HepG2 (cell line): ENCODE measurements around the gene FAM168A.

ENCODE experiments used
- CTCF ChIP-seq: sonication (generic); formaldehyde crosslinking; IDR thresholded peaks from 2 replicates; pipeline ENCODE4 v1.5.0; 2020; ENCODE audit warnings: mild to moderate bottlenecking, missing genetic modification reagents, moderate library complexity
- ETS1 ChIP-seq: sonication (generic); formaldehyde crosslinking; IDR thresholded peaks from 2 replicates; pipeline ENCODE4 v1.4.0; 2020; ENCODE audit warnings: missing genetic modification reagents
- EZH2 ChIP-seq: conservative IDR thresholded peaks from 2 replicates; pipeline ENCODE4 v1.6.1; 2012; ENCODE audit warnings: mild to moderate bottlenecking, low read depth, low read length, moderate library complexity
- GABPA ChIP-seq, 2 experiments: IDR thresholded peaks; 2 replicates each; pipeline ENCODE4 v1.6.1; 2011 to 2016; ENCODE audit warnings: low read depth in 2 of 2, low read length in 1 of 2, missing biosample characterization in 1 of 2, missing genetic modification characterization in 1 of 2
- KDM5A ChIP-seq: fragments of 200-600 bp; sonication (generic); IDR thresholded peaks from 2 replicates; pipeline ENCODE4 v1.7.0; 2018; ENCODE audit warnings: antibody characterized with exemption, mild to moderate bottlenecking, low read length, borderline replicate concordance
- RXRA ChIP-seq: sonication (generic); formaldehyde crosslinking; IDR thresholded peaks from 2 replicates; pipeline ENCODE4 v1.5.1; 2020; ENCODE audit warnings: missing genetic modification reagents
- SNAPC2 ChIP-seq: sonication (generic); formaldehyde crosslinking; IDR thresholded peaks from 2 replicates; pipeline ENCODE4 v1.8.1; 2022; ENCODE audit warnings: mild to moderate bottlenecking, missing genetic modification reagents

GRCh38 chr11:73468590-73469161 is 129.2 kb downstream of the FAM168A start:
- TF ChIP-seq EZH2: no peak
- TF ChIP-seq GABPA (IDR thresholded peaks at IDR 0.05; ENCODE audit: low read depth, low read length): no peak
- no peak for TF ChIP-seq GABPA (CRISPR knock-in tag; IDR thresholded peaks at IDR 0.05; ENCODE audit: low read depth)
- TF ChIP-seq RXRA (CRISPR knock-in tag): no peak
- no peak for TF ChIP-seq ETS1 (CRISPR knock-in tag)
- no peak for TF ChIP-seq KDM5A
- no peak for TF ChIP-seq SNAPC2
- no peak for TF ChIP-seq CTCF (CRISPR knock-in tag)
